Gastroesophageal sphincter (tissue), 3 donors: ENCODE results near the gene SVOPL.

Experiments
- EP300 ChIP-seq: sonication (generic); formaldehyde crosslinking; IDR thresholded peaks from one replicate; pipeline ENCODE4 v1.6.1; 2017; ENCODE audit warnings: antibody characterized with exemption, mild to moderate bottlenecking
- POLR2A ChIP-seq, 2 donors: fragments of 450-650 bp; IDR thresholded peaks; one replicate each; pipeline ENCODE4 v1.6.1; 2017; ENCODE audit warnings: antibody characterized with exemption in 2 of 2, mild to moderate bottlenecking in 2 of 2, moderate library complexity in 1 of 2
- TF ChIP-seq, protein P1 (sequence below), 4 experiments: fragments of 200-600 bp in 2 of 4; fragments of 450-650 bp in 2 of 4; sonication (generic) in 1 of 4; IDR thresholded peaks; one replicate each; pipeline ENCODE4 v1.5.1; 2017 to 2019; ENCODE audit warnings: antibody characterized with exemption in 4 of 4, mild to moderate bottlenecking in 2 of 4, moderate library complexity in 2 of 4

DNA sequence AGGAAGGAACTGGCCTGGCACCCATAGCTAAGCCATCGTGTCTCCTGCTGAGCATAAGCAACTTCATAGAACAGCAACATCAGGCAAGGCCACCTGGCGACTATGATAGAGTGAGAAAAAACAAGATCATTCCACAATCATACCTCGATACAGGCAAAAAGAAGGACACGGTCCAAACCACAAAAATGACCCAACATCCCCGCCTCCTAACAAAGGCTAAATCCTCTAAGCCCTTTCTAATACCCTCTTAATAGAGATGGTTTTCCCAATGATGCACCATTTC, 40.2 kb upstream of the SVOPL start:
- TF ChIP-seq POLR2A (IDR thresholded peaks at IDR 0.05) (no peak), EP300 (no peak)
- TF ChIP-seq, protein P1, sequence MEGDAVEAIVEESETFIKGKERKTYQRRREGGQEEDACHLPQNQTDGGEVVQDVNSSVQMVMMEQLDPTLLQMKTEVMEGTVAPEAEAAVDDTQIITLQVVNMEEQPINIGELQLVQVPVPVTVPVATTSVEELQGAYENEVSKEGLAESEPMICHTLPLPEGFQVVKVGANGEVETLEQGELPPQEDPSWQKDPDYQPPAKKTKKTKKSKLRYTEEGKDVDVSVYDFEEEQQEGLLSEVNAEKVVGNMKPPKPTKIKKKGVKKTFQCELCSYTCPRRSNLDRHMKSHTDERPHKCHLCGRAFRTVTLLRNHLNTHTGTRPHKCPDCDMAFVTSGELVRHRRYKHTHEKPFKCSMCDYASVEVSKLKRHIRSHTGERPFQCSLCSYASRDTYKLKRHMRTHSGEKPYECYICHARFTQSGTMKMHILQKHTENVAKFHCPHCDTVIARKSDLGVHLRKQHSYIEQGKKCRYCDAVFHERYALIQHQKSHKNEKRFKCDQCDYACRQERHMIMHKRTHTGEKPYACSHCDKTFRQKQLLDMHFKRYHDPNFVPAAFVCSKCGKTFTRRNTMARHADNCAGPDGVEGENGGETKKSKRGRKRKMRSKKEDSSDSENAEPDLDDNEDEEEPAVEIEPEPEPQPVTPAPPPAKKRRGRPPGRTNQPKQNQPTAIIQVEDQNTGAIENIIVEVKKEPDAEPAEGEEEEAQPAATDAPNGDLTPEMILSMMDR (IDR thresholded peaks at IDR 0.05) = no peak
